Transverse colon (tissue), 3 donors: ENCODE results near the gene SIGLEC10.

Source experiments
- POLR2A ChIP-seq: fragments of 450-650 bp; IDR thresholded peaks from one replicate; pipeline ENCODE4 v1.6.1; 2016; ENCODE audit warnings: antibody characterized with exemption, mild to moderate bottlenecking, moderate library complexity
- TF ChIP-seq, protein P1 (sequence below), 5 experiments: fragments of 200-600 bp in 3 of 5; fragments of 450-650 bp in 2 of 5; sonication (generic) in 3 of 5; IDR thresholded peaks; 1 replicate in 2 of 5; 2 replicates in 3 of 5; pipeline ENCODE4 v1.5.1; 2016 to 2017; ENCODE audit warnings: antibody characterized with exemption in 5 of 5, inconsistent platforms in 3 of 5, mild to moderate bottlenecking in 2 of 5, moderate library complexity in 1 of 5

DNA sequence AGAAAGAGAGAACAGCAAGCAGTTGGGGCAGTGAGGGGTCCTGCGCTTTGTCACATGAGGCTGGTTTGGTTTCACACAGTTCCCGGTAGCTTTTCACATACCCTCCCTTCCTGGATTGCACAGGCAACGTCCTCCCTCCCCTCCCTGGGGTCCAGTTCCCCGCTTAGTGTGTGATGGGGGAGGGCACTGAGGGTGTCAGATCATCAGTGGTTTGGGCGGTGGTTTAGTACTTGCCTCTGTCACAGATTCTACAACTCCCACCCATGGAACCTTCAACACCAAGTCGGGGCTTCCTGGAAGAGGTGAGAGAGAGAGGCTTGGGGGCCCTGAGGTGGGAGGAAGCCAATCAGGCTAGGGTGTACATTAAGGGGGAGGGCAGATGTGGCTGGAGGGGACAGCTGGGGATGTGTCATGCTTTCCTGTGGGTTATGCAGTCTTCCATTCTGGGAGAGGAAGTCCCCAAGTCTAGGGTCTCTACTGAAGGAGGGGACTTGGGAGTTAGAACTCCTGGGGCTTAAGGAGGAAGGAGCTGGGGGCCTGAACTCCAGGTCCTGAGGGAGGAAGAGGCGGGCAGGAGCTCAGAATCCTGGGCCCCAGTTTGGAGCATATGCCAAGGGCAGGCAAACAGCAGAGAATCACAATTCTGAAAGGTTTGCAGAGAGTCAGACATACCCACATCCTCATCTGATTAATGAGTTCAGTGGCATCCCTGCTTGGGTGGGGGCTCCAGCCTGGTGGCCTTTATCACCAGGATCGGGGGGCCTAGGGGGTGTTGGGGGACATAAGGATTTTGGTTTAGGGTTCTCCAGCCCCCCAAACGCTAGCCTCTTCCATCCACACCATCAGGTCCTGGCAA is 44.6 kb downstream of the SIGLEC10 start, which contains the start of gene NKG7:
- no peak for TF ChIP-seq POLR2A
- TF ChIP-seq, protein P1, sequence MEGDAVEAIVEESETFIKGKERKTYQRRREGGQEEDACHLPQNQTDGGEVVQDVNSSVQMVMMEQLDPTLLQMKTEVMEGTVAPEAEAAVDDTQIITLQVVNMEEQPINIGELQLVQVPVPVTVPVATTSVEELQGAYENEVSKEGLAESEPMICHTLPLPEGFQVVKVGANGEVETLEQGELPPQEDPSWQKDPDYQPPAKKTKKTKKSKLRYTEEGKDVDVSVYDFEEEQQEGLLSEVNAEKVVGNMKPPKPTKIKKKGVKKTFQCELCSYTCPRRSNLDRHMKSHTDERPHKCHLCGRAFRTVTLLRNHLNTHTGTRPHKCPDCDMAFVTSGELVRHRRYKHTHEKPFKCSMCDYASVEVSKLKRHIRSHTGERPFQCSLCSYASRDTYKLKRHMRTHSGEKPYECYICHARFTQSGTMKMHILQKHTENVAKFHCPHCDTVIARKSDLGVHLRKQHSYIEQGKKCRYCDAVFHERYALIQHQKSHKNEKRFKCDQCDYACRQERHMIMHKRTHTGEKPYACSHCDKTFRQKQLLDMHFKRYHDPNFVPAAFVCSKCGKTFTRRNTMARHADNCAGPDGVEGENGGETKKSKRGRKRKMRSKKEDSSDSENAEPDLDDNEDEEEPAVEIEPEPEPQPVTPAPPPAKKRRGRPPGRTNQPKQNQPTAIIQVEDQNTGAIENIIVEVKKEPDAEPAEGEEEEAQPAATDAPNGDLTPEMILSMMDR (IDR thresholded peaks at IDR 0.05) = no peak
